IMR-90 (cell line): Measurements from ENCODE around the gene CCDC116. TPM values are rescaled to one million over a fixed set of nuclear protein-coding genes. Genes with fewer than 3 reads are reported as not detected.

Experiments
- ATAC-seq: fragments of 200-7000 bp; cut with Tn5 transposase; 2 replicates; pipeline ENCODE4 v1.9.1; 2020; ENCODE audit warnings: low read depth, mild to moderate bottlenecking, moderate library complexity
- BruUV-seq: library from RNA; stranded (reverse); fragments of 400-500 nt; replicated peaks from 2 replicates; lab custom pipeline; 2021; lab: Mats Ljungman, UMichigan
- CTCF ChIA-PET: fragments of 300-600 bp; formaldehyde crosslinking; extraction: SDS; loops from one replicate; lab custom pipeline; 2021; ENCODE audit warnings: antibody characterized with exemption; lab: Yijun Ruan, JAX
- POLR2A ChIA-PET: fragments of 300-600 bp; sonication (Branson Sonifier 250); formaldehyde crosslinking; loops from one replicate; lab custom pipeline; 2022; ENCODE audit warnings: antibody characterized with exemption; ENCODE audit not compliant: unreplicated experiment; lab: Charles Lee
- DNase-seq: peaks from one replicate; pipeline ENCODE4 v3.0.0; 2013
- H2AFZ ChIP-seq: replicated peaks from 2 replicates; pipeline ENCODE3; 2013; ENCODE audit warnings: low read length, mild to moderate bottlenecking; ENCODE audit not compliant: poor library complexity
- H2AK5ac ChIP-seq: 2 replicates; pipeline ENCODE4 v1.6.1; 2013; ENCODE audit warnings: low read depth, low read length, inconsistent platforms
- H2AK9ac ChIP-seq: replicated peaks from 2 replicates; pipeline ENCODE3; 2013; ENCODE audit warnings: mild to moderate bottlenecking, low read depth, low read length, moderate library complexity; ENCODE audit not compliant: poor library complexity
- H2BK120ac ChIP-seq: 2 replicates; pipeline ENCODE4 v1.6.1; 2013; ENCODE audit warnings: low read depth, low read length, inconsistent platforms
- H2BK15ac ChIP-seq: 3 replicates; pipeline ENCODE4 v1.6.1; 2013; ENCODE audit warnings: low read depth, low read length, inconsistent platforms
- H2BK20ac ChIP-seq: 2 replicates; pipeline ENCODE4 v1.6.1; 2013; ENCODE audit warnings: low read depth, mild to moderate bottlenecking, inconsistent platforms, low read length, moderate library complexity
- H2BK5ac ChIP-seq: 2 replicates; pipeline ENCODE4 v1.6.1; 2013; ENCODE audit warnings: mild to moderate bottlenecking, low read depth, low read length, inconsistent platforms; ENCODE audit not compliant: poor library complexity, severe bottlenecking
- H3K14ac ChIP-seq: replicated peaks from 2 replicates; pipeline ENCODE4 v1.6.1; 2013; ENCODE audit warnings: low read depth, low read length, inconsistent platforms
- H3K18ac ChIP-seq: 2 replicates; pipeline ENCODE4 v1.6.1; 2013; ENCODE audit warnings: low read depth, low read length, control low read depth
- H3K23ac ChIP-seq: 2 replicates; pipeline ENCODE4 v1.6.1; 2013; ENCODE audit warnings: low read depth, low read length, inconsistent platforms
- H3K27ac ChIP-seq: 2 replicates; pipeline ENCODE4 v1.5.1; 2013; ENCODE audit warnings: mild to moderate bottlenecking, control low read depth, low read length; ENCODE audit not compliant: insufficient read depth
- H3K27me3 ChIP-seq: 2 replicates; pipeline ENCODE4 v1.6.1; 2013; ENCODE audit warnings: low read length; ENCODE audit not compliant: control insufficient read depth, insufficient read depth
- H3K36me3 ChIP-seq: 2 replicates; pipeline ENCODE4 v1.6.1; 2013; ENCODE audit warnings: low read length, mixed read lengths; ENCODE audit not compliant: control insufficient read depth, insufficient read depth
- H3K4ac ChIP-seq: 2 replicates; pipeline ENCODE4 v1.6.1; 2013; ENCODE audit warnings: low read depth, low read length, inconsistent platforms
- H3K4me1 ChIP-seq: 2 replicates; pipeline ENCODE4 v1.6.1; 2013; ENCODE audit warnings: low read length, mixed read lengths; ENCODE audit not compliant: control insufficient read depth, insufficient read depth
- H3K4me2 ChIP-seq: 2 replicates; pipeline ENCODE4 v1.6.1; 2013; ENCODE audit warnings: low read depth, mild to moderate bottlenecking, control low read depth, low read length, moderate library complexity
- H3K4me3 ChIP-seq: 2 replicates; pipeline ENCODE4 v1.5.1; 2013; ENCODE audit warnings: low read depth, mild to moderate bottlenecking, control low read depth, low read length, moderate library complexity; ENCODE audit not compliant: insufficient read depth
- H3K56ac ChIP-seq: 2 replicates; pipeline ENCODE4 v1.6.1; 2013; ENCODE audit warnings: low read length, inconsistent platforms; ENCODE audit not compliant: insufficient read depth; ENCODE audit errors: extremely low read depth
- H3K79me1 ChIP-seq, 2 experiments: 2 replicates each; pipeline ENCODE4 v1.6.1; 2013; ENCODE audit warnings: low read length in 2 of 2, inconsistent platforms in 1 of 2, low read depth in 1 of 2
- H3K9ac ChIP-seq: 2 replicates; pipeline ENCODE4 v1.6.1; 2013; ENCODE audit warnings: low read depth, low read length, control low read depth
- H3K9me1 ChIP-seq: 2 replicates; pipeline ENCODE4 v1.6.1; 2013; ENCODE audit warnings: low read length, inconsistent platforms; ENCODE audit not compliant: insufficient read depth
- H3K9me3 ChIP-seq: 2 replicates; pipeline ENCODE4 v1.6.1; 2013; ENCODE audit warnings: low read length; ENCODE audit not compliant: control insufficient read depth, insufficient read depth
- H4K20me1 ChIP-seq: 2 replicates; pipeline ENCODE4 v1.6.1; 2013; ENCODE audit warnings: low read length, inconsistent platforms; ENCODE audit not compliant: insufficient read depth
- H4K5ac ChIP-seq: 2 replicates; pipeline ENCODE4 v1.6.1; 2013; ENCODE audit warnings: mild to moderate bottlenecking, low read depth, low read length, control low read depth
- H4K8ac ChIP-seq, 2 experiments: 2 replicates each; pipeline ENCODE4 v1.6.1; 2013; ENCODE audit warnings: low read depth in 2 of 2, low read length in 2 of 2, control low read depth in 1 of 2, inconsistent platforms in 1 of 2
- H4K91ac ChIP-seq: 2 replicates; pipeline ENCODE4 v1.6.1; 2013; ENCODE audit warnings: low read depth, low read length, inconsistent platforms; ENCODE audit not compliant: insufficient read depth
- RAD21 ChIP-seq: IDR thresholded peaks from 2 replicates; pipeline ENCODE4 v1.6.1; 2012; ENCODE audit warnings: low read length, improper control_type of control experiment
- SMC3 ChIP-seq: fragments of 150-350 bp; IDR thresholded peaks from 2 replicates; pipeline ENCODE4 v1.6.1; 2016; ENCODE audit warnings: low read depth, mild to moderate bottlenecking, antibody characterized with exemption, low read length, moderate library complexity
- WGBS, 2 experiments: methylation state at CpG; one replicate each; pipeline versions ENCODE4 v1.1.5 to v1.1.7; 2013; ENCODE audit warnings: missing lambda C conversion rate in 2 of 2; ENCODE audit not compliant: insufficient read length in 1 of 2; ENCODE audit errors: extremely low coverage in 2 of 2; 5-methylcytosine and 5-hydroxymethylcytosine counted together
- dilution Hi-C: fragments of 300-500 bp; cut with HindIII; formaldehyde crosslinking; loops from one replicate; pipeline ENCODE4 v1.14.3; 2018; ENCODE audit warnings: low sequenced_read_pairs; ENCODE audit not compliant: unreplicated experiment
- in situ Hi-C: fragments of 300-500 bp; cut with MboI; formaldehyde crosslinking; loops from 3 replicates; pipeline ENCODE4 v1.14.3; 2019; ENCODE audit warnings: low sequenced_read_pairs, inconsistent platforms, mixed read lengths
- intact Hi-C: fragments of 100-400 bp; cut with micrococcal nuclease; formaldehyde crosslinking; loops from 2 replicates; pipeline ENCODE4 v1.10.0; 2022
- polyA plus RNA-seq, 3 experiments: library from polyadenylated mRNA; depleted of rRNA; stranded (reverse); fragments of >200 nt; gene quantifications; 2 replicates each; pipeline ENCODE4 v1.2.3, GENCODE V29; 2012; ENCODE audit warnings: low replicate concordance in 1 of 3
- total RNA-seq: library from RNA; depleted of rRNA; stranded (reverse); fragments of >200 nt; gene quantifications from 2 replicates; pipeline ENCODE4 v1.2.3, GENCODE V29; 2012
- TF ChIP-seq, protein P1 (sequence below): conservative IDR thresholded peaks from 2 replicates; pipeline ENCODE4 v1.5.1; 2012; ENCODE audit warnings: mild to moderate bottlenecking, low read depth, low read length, improper control_type of control experiment
- TF ChIP-seq, protein P2 (sequence below): fragments of 150-350 bp; IDR thresholded peaks from 2 replicates; pipeline ENCODE4 v1.6.1; 2016; ENCODE audit warnings: low read depth, mild to moderate bottlenecking, low read length, moderate library complexity, borderline replicate concordance

The CCDC116 gene
- total and polyA plus RNA-seq, 2 of the 4 experiments (the other 2 are of a cell fraction): under 0.01 to 0.27 TPM

DNA sequence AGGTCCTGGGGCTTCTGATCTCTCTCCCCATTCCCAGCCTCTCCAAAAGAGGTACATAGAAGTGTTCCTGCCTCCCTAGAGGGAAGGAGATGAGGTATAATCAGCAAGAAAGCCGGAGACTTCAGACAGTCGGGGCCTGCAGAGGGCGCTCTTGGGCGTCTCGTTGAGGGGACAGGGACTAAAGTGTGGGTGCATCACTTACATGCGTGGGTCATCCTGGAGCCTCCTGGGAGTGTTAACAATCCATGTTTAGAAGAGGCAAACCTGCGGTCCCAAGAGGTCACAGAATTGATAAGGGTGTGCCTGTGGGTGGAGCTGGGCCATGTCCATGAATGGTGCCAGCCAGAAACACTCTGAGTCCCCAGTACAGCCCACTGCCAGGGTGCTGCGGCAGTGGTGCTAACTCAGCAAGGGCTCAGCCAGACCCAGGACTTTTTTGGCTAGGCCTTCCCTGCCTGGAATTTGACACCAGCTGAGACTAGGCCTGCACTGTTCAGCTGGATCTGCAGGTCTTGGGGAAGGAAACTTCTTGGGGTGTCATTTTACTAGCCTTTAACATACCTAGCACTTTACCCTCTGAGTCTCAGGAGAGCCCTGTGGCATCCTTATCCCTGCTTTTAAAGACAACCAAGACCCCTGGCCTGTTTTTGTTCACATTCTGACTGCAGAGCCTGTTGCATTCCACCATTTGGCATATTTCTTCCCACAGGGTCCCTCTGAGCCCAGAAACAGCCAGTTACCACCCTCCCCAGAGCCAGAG is 8.3 kb upstream of the CCDC116 start:
- ChIA-PET CTCF (interaction anchor here (1.2 kb wide), 1 partner anchor 17 kb away, joined by 4 read pairs; no protein-coding TSS in a partner anchor), POLR2A (no interaction called here)
- no peak overlapping the region for H3K18ac ChIP-seq

More for the DNA sequence above, 8.3 kb upstream of the CCDC116 start:
- H3K56ac ChIP-seq: no peak overlapping the region
- H4K8ac ChIP-seq: no peak overlapping the region
- no peak overlapping the region for H2BK120ac ChIP-seq
- in situ Hi-C loops (no loop called here), intact Hi-C loops (no loop called here), dilution Hi-C loops (no loop called here)
- H3K4ac ChIP-seq: no peak overlapping the region
- H3K27ac ChIP-seq: no peak overlapping the region
- H3K23ac ChIP-seq: no peak overlapping the region
- H3K9ac ChIP-seq: no peak overlapping the region
- no peak overlapping the region for H2AFZ ChIP-seq
- peak overlapping the region; percentile 33 for H2AK9ac ChIP-seq
- TF ChIP-seq, protein P1, sequence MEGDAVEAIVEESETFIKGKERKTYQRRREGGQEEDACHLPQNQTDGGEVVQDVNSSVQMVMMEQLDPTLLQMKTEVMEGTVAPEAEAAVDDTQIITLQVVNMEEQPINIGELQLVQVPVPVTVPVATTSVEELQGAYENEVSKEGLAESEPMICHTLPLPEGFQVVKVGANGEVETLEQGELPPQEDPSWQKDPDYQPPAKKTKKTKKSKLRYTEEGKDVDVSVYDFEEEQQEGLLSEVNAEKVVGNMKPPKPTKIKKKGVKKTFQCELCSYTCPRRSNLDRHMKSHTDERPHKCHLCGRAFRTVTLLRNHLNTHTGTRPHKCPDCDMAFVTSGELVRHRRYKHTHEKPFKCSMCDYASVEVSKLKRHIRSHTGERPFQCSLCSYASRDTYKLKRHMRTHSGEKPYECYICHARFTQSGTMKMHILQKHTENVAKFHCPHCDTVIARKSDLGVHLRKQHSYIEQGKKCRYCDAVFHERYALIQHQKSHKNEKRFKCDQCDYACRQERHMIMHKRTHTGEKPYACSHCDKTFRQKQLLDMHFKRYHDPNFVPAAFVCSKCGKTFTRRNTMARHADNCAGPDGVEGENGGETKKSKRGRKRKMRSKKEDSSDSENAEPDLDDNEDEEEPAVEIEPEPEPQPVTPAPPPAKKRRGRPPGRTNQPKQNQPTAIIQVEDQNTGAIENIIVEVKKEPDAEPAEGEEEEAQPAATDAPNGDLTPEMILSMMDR: peak; percentile 42
- TF ChIP-seq, protein P2, sequence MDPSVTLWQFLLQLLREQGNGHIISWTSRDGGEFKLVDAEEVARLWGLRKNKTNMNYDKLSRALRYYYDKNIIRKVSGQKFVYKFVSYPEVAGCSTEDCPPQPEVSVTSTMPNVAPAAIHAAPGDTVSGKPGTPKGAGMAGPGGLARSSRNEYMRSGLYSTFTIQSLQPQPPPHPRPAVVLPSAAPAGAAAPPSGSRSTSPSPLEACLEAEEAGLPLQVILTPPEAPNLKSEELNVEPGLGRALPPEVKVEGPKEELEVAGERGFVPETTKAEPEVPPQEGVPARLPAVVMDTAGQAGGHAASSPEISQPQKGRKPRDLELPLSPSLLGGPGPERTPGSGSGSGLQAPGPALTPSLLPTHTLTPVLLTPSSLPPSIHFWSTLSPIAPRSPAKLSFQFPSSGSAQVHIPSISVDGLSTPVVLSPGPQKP: no peak
- TF ChIP-seq RAD21 (0 out of 2 replicates have a peak, but pooled peaks have one; percentile 10), SMC3 (peak; percentile 10; the same call in 1 of the 2 replicates)
- WGBS, 2 experiments: 54% methylated on average over 3 of the region's 8 CpGs; no CpG with 5 or more reads in 1 of the 2 experiments
- peak; percentile 23 for DNase-seq
- no peak overlapping the region for H3K4me3 ChIP-seq
- H2BK5ac ChIP-seq: no peak overlapping the region
- no peak overlapping the region for H2AK5ac ChIP-seq
- peaks cover 30 to 92% of the 10 kb centered on the region in 2 experiments for H3K79me1 ChIP-seq
- peaks cover 13% of the 10 kb centered on the region for H3K4me1 ChIP-seq
- H3K36me3 ChIP-seq: peaks cover 24% of the 10 kb centered on the region
- no peak overlapping the region for H2BK15ac ChIP-seq
- BruUV-seq: no TSS peak
- no peaks in the 10 kb centered on the region for H3K9me3 ChIP-seq
- H4K20me1 ChIP-seq: peaks cover 80% of the 10 kb centered on the region
- no peak overlapping the region for H4K5ac ChIP-seq
- peaks cover 16% of the 10 kb centered on the region for H3K9me1 ChIP-seq
- no peak overlapping the region for H3K14ac ChIP-seq
- no peaks in the 10 kb centered on the region for H3K27me3 ChIP-seq
- no peak overlapping the region for H2BK20ac ChIP-seq
- no peak overlapping the region for H3K4me2 ChIP-seq
- H4K91ac ChIP-seq: no peak overlapping the region
- ATAC-seq: peak; percentile 40
